Brain microvascular endothelial cell (primary cell): ENCODE measurements around the gene MYH2.

Experiments used
- DNase-seq: peaks from one replicate; pipeline ENCODE4 v3.0.0-alpha.2; 2020
- H3K27ac ChIP-seq: fragments of 250-450 bp; sonication (Bioruptor Pico); 2 replicates; pipeline ENCODE4 v1.5.1; 2020; ENCODE audit warnings: mild to moderate bottlenecking, moderate library complexity
- H3K27me3 ChIP-seq: fragments of 250-450 bp; sonication (Bioruptor Pico); replicated peaks from 2 replicates; pipeline ENCODE4 v1.5.1; 2020; ENCODE audit warnings: mild to moderate bottlenecking
- H3K36me3 ChIP-seq: fragments of 250-450 bp; sonication (Bioruptor Pico); replicated peaks from 2 replicates; pipeline ENCODE4 v1.5.1; 2020; ENCODE audit warnings: mild to moderate bottlenecking
- H3K4me3 ChIP-seq: 2 replicates; pipeline ENCODE4 v1.5.1; 2011; ENCODE audit warnings: low read depth, mild to moderate bottlenecking, control low read depth, low read length, moderate library complexity
- in situ Hi-C: cut with HindIII; loops from 2 replicates; pipeline ENCODE4 v1.10.0; 2017; ENCODE audit warnings: low sequenced_read_pairs, low pct_ligation_motif_present
- TF ChIP-seq, protein P1 (sequence below): IDR thresholded peaks from 2 replicates; pipeline ENCODE4 v1.5.1; 2011; ENCODE audit warnings: low read depth, mild to moderate bottlenecking, moderate library complexity, low read length, control low read depth, inconsistent platforms; ENCODE audit errors: missing control alignments

MYH2 gene

DNA sequence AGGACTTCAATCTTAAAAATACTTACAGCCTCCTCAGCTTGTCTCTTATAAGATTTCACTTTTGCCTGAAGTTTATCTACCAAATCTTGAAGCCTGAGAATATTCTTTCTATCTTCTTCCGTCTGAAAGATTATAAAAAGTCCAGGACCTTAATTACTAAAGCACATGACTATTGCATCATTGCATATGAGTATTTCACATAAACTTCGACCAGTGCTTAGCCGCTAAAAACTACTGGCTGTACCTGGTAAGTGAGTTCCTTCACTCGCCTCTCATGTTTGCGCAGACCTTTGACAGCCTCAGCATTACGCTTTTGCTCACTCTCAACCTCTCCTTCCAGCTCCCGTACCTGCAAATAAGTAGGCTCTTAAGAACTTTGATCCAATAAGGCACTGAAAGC lies 26.4 kb downstream of the MYH2 start:
- DNase-seq: no peak
- Histone ChIP-seq H3K4me3 (no peak overlapping the region), H3K36me3 (no peaks in the 10 kb centered on the region), H3K27ac (no peak overlapping the region), H3K27me3 (no peaks in the 10 kb centered on the region)
- in situ Hi-C loops: no loop called here
- TF ChIP-seq, protein P1, sequence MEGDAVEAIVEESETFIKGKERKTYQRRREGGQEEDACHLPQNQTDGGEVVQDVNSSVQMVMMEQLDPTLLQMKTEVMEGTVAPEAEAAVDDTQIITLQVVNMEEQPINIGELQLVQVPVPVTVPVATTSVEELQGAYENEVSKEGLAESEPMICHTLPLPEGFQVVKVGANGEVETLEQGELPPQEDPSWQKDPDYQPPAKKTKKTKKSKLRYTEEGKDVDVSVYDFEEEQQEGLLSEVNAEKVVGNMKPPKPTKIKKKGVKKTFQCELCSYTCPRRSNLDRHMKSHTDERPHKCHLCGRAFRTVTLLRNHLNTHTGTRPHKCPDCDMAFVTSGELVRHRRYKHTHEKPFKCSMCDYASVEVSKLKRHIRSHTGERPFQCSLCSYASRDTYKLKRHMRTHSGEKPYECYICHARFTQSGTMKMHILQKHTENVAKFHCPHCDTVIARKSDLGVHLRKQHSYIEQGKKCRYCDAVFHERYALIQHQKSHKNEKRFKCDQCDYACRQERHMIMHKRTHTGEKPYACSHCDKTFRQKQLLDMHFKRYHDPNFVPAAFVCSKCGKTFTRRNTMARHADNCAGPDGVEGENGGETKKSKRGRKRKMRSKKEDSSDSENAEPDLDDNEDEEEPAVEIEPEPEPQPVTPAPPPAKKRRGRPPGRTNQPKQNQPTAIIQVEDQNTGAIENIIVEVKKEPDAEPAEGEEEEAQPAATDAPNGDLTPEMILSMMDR: no peak

DNA sequence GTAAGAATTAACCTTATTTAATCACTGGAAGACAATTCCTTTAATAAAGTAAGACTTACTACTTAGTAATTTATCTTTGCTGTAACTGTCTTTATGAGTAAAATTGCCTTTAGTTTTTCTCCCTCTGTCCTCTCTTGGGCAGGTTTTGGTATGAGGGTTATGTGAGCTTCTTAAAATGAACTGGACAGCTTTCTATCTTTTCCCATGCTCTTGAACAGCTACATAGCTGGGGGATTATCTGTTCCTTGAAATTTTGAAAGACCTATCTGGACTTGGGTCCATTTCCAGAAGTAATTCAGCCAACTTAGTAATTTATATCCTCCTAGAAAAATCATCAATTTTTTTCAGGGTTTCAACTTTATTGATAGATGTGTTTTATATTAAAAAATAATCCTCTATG lies 27.5 kb downstream of the MYH2 start:
- Histone ChIP-seq H3K27ac (no peak overlapping the region), H3K36me3 (no peaks in the 10 kb centered on the region), H3K27me3 (no peaks in the 10 kb centered on the region), H3K4me3 (no peak overlapping the region)
- in situ Hi-C loops: no loop called here
- TF ChIP-seq, protein P1: no peak
- no peak for DNase-seq

DNA sequence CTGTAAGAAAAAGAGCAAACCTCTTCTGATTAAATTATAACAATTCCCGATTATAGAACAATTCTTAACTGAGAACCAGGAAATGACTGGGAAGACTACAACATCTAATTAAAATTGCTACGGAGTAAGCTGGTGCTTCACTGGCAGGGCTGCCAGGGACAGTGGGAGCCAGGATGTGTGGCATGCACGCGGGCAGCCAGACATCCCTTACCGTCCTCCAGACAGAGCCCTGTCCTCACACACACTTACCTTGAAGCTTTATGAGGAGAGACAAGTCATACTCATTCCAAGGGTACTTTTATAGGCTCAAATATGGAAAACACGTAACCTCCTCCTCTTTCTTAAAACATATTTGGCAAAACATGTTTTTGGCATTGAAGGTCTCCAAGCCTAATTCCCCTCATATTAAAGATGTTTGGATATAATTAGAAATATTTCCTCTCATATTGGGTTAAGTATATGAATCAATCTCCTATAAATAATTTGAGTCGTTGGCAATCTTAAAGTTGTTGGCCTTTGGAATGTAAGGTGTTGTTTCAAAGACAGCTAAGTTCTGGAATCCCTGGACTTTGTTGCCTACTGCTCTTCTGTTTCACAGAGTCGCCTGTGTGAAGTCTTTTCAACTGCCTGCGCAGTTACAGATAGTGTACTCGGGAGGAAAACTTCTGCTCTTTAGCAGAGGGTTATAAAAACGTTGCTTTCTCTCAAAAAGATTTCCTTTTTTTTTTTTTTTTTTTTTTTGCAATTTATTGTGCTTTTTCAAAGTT lies 31.0 kb downstream of the MYH2 start, which contains the start of gene MYH1:
Gene MYH1, minus strand, starts transcription at position 272 of the 767 bp plus-strand sequence. CDS start 1,900 bp downstream, outside the sequence.
- H3K27ac ChIP-seq: no peak within 1 kb of the TSS
- DNase-seq: no peak
- no peaks in the 10 kb centered on the region for H3K27me3 ChIP-seq
- H3K4me3 ChIP-seq: no peak within 1 kb of the TSS
- TF ChIP-seq, protein P1: no peak
- in situ Hi-C loops: no loop called here
- no peaks in the 10 kb centered on the region for H3K36me3 ChIP-seq

DNA sequence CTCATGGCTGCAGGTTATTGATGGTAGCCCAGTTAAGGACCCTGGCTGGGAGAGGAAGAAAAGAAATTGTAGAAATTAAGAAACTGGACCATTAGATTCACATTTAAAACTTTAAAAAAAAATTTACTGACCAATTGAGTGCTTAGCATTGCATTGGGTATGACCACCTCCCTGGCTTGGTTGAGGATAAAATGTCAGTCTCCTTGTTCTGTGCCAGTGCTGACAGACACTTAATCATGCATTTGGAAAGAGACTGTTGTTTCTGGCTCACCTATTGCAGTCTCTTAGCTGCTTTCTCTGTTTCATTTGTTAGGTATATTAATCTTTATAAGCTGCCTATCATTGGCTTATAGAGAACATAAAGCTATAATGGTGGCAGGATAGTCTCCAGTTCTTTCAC lies 32.8 kb downstream of the MYH2 start:
- no peaks in the 10 kb centered on the region for H3K27me3 ChIP-seq
- H3K27ac ChIP-seq: no peak overlapping the region
- no peaks in the 10 kb centered on the region for H3K36me3 ChIP-seq
- no peak for DNase-seq
- in situ Hi-C loops: no loop called here
- no peak overlapping the region for H3K4me3 ChIP-seq
- TF ChIP-seq, protein P1: no peak

DNA sequence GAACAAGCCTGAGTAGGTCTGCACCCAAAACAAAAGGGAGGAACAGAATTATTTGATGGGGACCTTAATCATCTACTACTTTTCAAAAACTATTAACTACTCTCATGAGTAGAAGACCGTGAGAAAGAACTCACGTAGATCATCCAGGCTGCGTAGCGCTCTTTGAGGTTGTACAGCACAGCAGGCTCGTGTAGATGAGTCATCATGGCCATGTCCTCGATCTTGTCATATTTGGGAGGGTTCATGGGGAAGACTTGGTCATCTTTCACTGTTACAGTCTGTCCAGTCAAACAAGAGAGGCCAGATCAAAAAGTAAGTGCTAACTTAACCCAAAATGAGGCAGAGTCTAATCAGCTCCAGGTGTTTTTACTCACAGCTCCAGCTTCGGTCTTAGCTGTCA lies 33.4 kb downstream of the MYH2 start:
- DNase-seq: no peak
- H3K4me3 ChIP-seq: no peak overlapping the region
- in situ Hi-C loops: no loop called here
- TF ChIP-seq, protein P1: no peak
- H3K36me3 ChIP-seq: no peaks in the 10 kb centered on the region
- no peaks in the 10 kb centered on the region for H3K27me3 ChIP-seq
- H3K27ac ChIP-seq: no peak overlapping the region
